PFSK-1 (cell line): ENCODE results near the gene MARK3.

Experiments
- FOXP2 ChIP-seq: optimal IDR thresholded peaks from 2 replicates; pipeline ENCODE3; 2011; ENCODE audit warnings: borderline replicate concordance, control low read depth, inconsistent platforms; ENCODE audit not compliant: insufficient read depth; ENCODE audit errors: extremely low read length, extremely low read depth
- POLR2AphosphoS5 ChIP-seq: IDR thresholded peaks from 2 replicates; pipeline ENCODE4 v1.6.1; 2012; ENCODE audit warnings: low read depth, mild to moderate bottlenecking, control low read depth, low read length, moderate library complexity
- REST ChIP-seq, 2 experiments: IDR thresholded peaks; 2 replicates each; pipeline versions ENCODE4 v1.6.1 to v1.8.0; 2011 to 2012; ENCODE audit warnings: low read depth in 2 of 2, low read length in 2 of 2, control low read depth in 1 of 2, inconsistent platforms in 1 of 2, mild to moderate bottlenecking in 1 of 2, moderate library complexity in 1 of 2; ENCODE audit not compliant: insufficient read depth in 1 of 2
- SIN3A ChIP-seq: IDR thresholded peaks from 2 replicates; pipeline ENCODE4 v1.6.1; 2012; ENCODE audit warnings: mild to moderate bottlenecking, low read length, moderate library complexity, borderline replicate concordance; ENCODE audit not compliant: insufficient read depth
- TAF1 ChIP-seq: IDR thresholded peaks from 2 replicates; pipeline ENCODE4 v1.6.1; 2012; ENCODE audit warnings: low read length, control low read depth, borderline replicate concordance; ENCODE audit not compliant: insufficient read depth

The MARK3 gene

GRCh38 chr14:103492156-103492925, 107.1 kb downstream of the MARK3 start:
- TF ChIP-seq POLR2AphosphoS5 (no peak), FOXP2 (no peak), REST (IDR thresholded peaks at IDR 0.05; ENCODE audit: insufficient read depth in 1 of 2, low read depth in 2 of 2, low read length in 2 of 2) (no peak), SIN3A (no peak), TAF1 (no peak)

GRCh38 chr14:103495854-103496253, 110.6 kb downstream of the MARK3 start:
- TF ChIP-seq REST (IDR thresholded peaks at IDR 0.05; ENCODE audit: insufficient read depth in 1 of 2, low read depth in 2 of 2, low read length in 2 of 2) (no peak), FOXP2 (no peak)

- no peak for TF ChIP-seq TAF1
- no peak for TF ChIP-seq REST (IDR thresholded peaks at IDR 0.05; ENCODE audit: insufficient read depth in 1 of 2, low read depth in 2 of 2, low read length in 2 of 2)
- no peak for TF ChIP-seq FOXP2
- TF ChIP-seq SIN3A: no peak
- TF ChIP-seq POLR2AphosphoS5: no peak
Observed at GRCh38 chr14:103496776-103497175, 111.6 kb downstream of the MARK3 start.

- TF ChIP-seq TAF1 (no peak), POLR2AphosphoS5 (no peak), REST (IDR thresholded peaks at IDR 0.05; ENCODE audit: insufficient read depth in 1 of 2, low read depth in 2 of 2, low read length in 2 of 2) (no peak), FOXP2 (no peak), SIN3A (no peak)
Observed at GRCh38 chr14:103499709-103500108, 114.5 kb downstream of the MARK3 start.
